GM18511 (cell line): ENCODE measurements around the gene LRRTM4.

Experiments
- ATAC-seq: cut with Tn5 transposase; IDR thresholded peaks from one replicate; pipeline ENCODE4 v1.9.1; 2021; ENCODE audit warnings: mild to moderate bottlenecking, moderate library complexity; ENCODE audit not compliant: unreplicated experiment

LRRTM4 gene

GRCh38 chr2:77007686-77008085 is 514.5 kb downstream of the LRRTM4 start:
- ATAC-seq, result no peak

- ATAC-seq, result no peak
Observed at GRCh38 chr2:77005522-77005921, 516.7 kb downstream of the LRRTM4 start.

- ATAC-seq, result no peak
Observed at GRCh38 chr2:77001895-77002294, 520.3 kb downstream of the LRRTM4 start.

GRCh38 chr2:76998704-76999103 is 523.5 kb downstream of the LRRTM4 start:
- ATAC-seq, result no peak

- ATAC-seq, result no peak
Observed at GRCh38 chr2:76998152-76998551, 524.0 kb downstream of the LRRTM4 start.

- ATAC-seq, result no peak
Observed at GRCh38 chr2:76997296-76997695, 524.9 kb downstream of the LRRTM4 start.

GRCh38 chr2:76985387-76986136 is 536.6 kb downstream of the LRRTM4 start:
- ATAC-seq, result no peak

- no peak for ATAC-seq
Observed at GRCh38 chr2:76984359-76984758, 537.8 kb downstream of the LRRTM4 start.

GRCh38 chr2:76980067-76980787 is 541.9 kb downstream of the LRRTM4 start:
- no peak for ATAC-seq

- ATAC-seq, result no peak
Observed at GRCh38 chr2:76977846-76978727, 544.1 kb downstream of the LRRTM4 start.

GRCh38 chr2:76975752-76976151 is 546.4 kb downstream of the LRRTM4 start:
- ATAC-seq, result no peak

GRCh38 chr2:76973610-76974009 is 548.6 kb downstream of the LRRTM4 start:
- ATAC-seq, result no peak

- no peak for ATAC-seq
Observed at GRCh38 chr2:76965772-76966171, 556.4 kb downstream of the LRRTM4 start.

GRCh38 chr2:76958749-76959148 is 563.4 kb downstream of the LRRTM4 start:
- no peak for ATAC-seq

- no peak for ATAC-seq
Observed at GRCh38 chr2:76953733-76954347, 568.3 kb downstream of the LRRTM4 start.

GRCh38 chr2:76946631-76947145 is 575.5 kb downstream of the LRRTM4 start:
- no peak for ATAC-seq

- ATAC-seq, result no peak
Observed at GRCh38 chr2:76940559-76940958, 581.6 kb downstream of the LRRTM4 start.

GRCh38 chr2:76938153-76938552 is 584.0 kb downstream of the LRRTM4 start:
- ATAC-seq, result no peak

- ATAC-seq, result no peak
Observed at GRCh38 chr2:76932550-76932949, 589.6 kb downstream of the LRRTM4 start.

GRCh38 chr2:76930056-76930744 is 592.0 kb downstream of the LRRTM4 start:
- no peak for ATAC-seq
